Calu3 (cell line): ENCODE results near the gene EID3. TPM values are rescaled to one million over a fixed set of nuclear protein-coding genes. Genes with fewer than 3 reads are reported as not detected.
A peak's percentile ranks its signal among the peaks of the same experiment; 100 is the strongest.
"Not testable (repeated sequence)": the region's sequence is repeated elsewhere in the genome, so short reads cannot be mapped to it uniquely, and the experiment has no call there.

ENCODE experiments used
- BruUV-seq: library from RNA; stranded (reverse); fragments of 400-500 nt; replicated peaks from 2 replicates; lab custom pipeline; 2021; lab: Mats Ljungman, UMichigan
- CTCF ChIA-PET: fragments of 300-600 bp; sonication (Branson Sonifier 250); formaldehyde crosslinking; loops from one replicate; lab custom pipeline; 2022; ENCODE audit warnings: antibody characterized with exemption; lab: Charles Lee
- DNase-seq: peaks from one replicate; pipeline ENCODE4 v3.0.0; 2022
- H3K27ac Mint-ChIP-seq: one replicate; pipeline ENCODE4 v1.8.0; 2022; ENCODE audit warnings: mixed read lengths; ENCODE audit not compliant: unreplicated experiment
- H3K27me3 Mint-ChIP-seq: one replicate; pipeline ENCODE4 v1.8.0; 2022; ENCODE audit warnings: mixed read lengths; ENCODE audit not compliant: unreplicated experiment
- H3K36me3 Mint-ChIP-seq: one replicate; pipeline ENCODE4 v1.8.0; 2022; ENCODE audit warnings: mild to moderate bottlenecking, moderate library complexity, mixed read lengths; ENCODE audit not compliant: insufficient read depth, unreplicated experiment
- H3K4me1 Mint-ChIP-seq: one replicate; pipeline ENCODE4 v1.8.0; 2022; ENCODE audit warnings: mild to moderate bottlenecking, low read depth, mixed read lengths; ENCODE audit not compliant: unreplicated experiment
- H3K4me3 Mint-ChIP-seq: one replicate; pipeline ENCODE4 v1.8.0; 2022; ENCODE audit warnings: mild to moderate bottlenecking, low read depth, moderate library complexity, mixed read lengths; ENCODE audit not compliant: unreplicated experiment
- H3K9me3 Mint-ChIP-seq: one replicate; pipeline ENCODE4 v1.8.0; 2022; ENCODE audit warnings: low read depth, mixed read lengths; ENCODE audit not compliant: unreplicated experiment
- CTCF ChIP-seq: fragments of 200-600 bp; IDR thresholded peaks from one replicate; pipeline ENCODE4 v1.8.0; 2022; ENCODE audit warnings: antibody characterized with exemption; ENCODE audit not compliant: unreplicated experiment
- intact Hi-C: fragments of 100-400 bp; cut with micrococcal nuclease; formaldehyde crosslinking; loops from one replicate; pipeline ENCODE4 v1.10.0; 2022; ENCODE audit not compliant: unreplicated experiment
- total RNA-seq: library from RNA; stranded (reverse); gene quantifications from 2 replicates; pipeline ENCODE4 v1.2.3, GENCODE V29; 2022

Gene EID3
- total RNA-seq, 1 experiment from 2014 or later, result 5.5 TPM

DNA sequence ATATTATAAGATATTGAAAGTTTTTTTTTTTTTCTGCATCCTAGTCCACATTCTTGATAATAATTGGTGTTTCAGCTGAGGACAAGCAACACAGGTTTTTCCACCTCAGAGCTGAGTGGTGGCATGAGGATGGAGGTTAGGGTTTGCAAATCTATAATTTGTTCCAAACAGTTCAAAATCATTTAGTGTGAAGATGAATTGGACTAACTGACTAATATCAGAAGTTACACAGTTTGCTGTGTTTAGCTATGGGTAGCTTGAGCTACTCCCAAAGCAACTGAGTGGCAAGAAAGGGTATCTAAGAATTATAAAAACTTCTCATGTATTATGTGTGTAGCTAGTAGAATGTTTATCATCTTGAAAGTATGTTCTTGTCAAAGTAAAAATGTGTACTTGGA, 17.1 kb downstream of the EID3 start:
- Mint-ChIP-seq H3K4me1 (peaks cover 9% of the 10 kb centered on the region), H3K9me3 (no peaks in the 10 kb centered on the region), H3K27ac (no peak overlapping the region), H3K4me3 (no peak overlapping the region), H3K27me3 (no peaks in the 10 kb centered on the region), H3K36me3 (peaks cover 85% of the 10 kb centered on the region)
- TF ChIP-seq CTCF, result no peak
- BruUV-seq, result no TSS peak
- CTCF ChIA-PET, result interaction anchor here (0.6 to 0.9 kb wide), 4 partner anchors 9 to 30 kb away, joined by 3 read pairs; no protein-coding TSS in a partner anchor
- DNase-seq, result no peak
- intact Hi-C loops, result no loop called here

GRCh38 chr12:104321949-104322348, 18.4 kb downstream of the EID3 start:
- TSS peak; percentile 9 for BruUV-seq
- Mint-ChIP-seq H3K4me1 (peaks cover 9% of the 10 kb centered on the region), H3K36me3 (peaks cover 85% of the 10 kb centered on the region), H3K9me3 (no peaks in the 10 kb centered on the region), H3K4me3 (no peak overlapping the region), H3K27ac (peak overlapping the region; percentile 1), H3K27me3 (no peaks in the 10 kb centered on the region)
- no peak for TF ChIP-seq CTCF
- intact Hi-C loops, result no loop called here
- CTCF ChIA-PET, result interaction anchor here (0.6 kb wide), 2 partner anchors 15 to 66 kb away, joined by 3 to 4 read pairs; no protein-coding TSS in a partner anchor
- DNase-seq, result no peak

GRCh38 chr12:104322533-104322932, 19.0 kb downstream of the EID3 start:
- not testable (repeated sequence) for BruUV-seq, H3K27ac Mint-ChIP-seq
- CTCF ChIA-PET, result interaction anchor here (0.6 kb wide), 2 partner anchors 15 to 66 kb away, joined by 3 to 4 read pairs; no protein-coding TSS in a partner anchor

GRCh38 chr12:104323899-104324298, 20.4 kb downstream of the EID3 start:
- H3K27me3 Mint-ChIP-seq, result no peaks in the 10 kb centered on the region
- DNase-seq, result no peak
- H3K27ac Mint-ChIP-seq, result no peak overlapping the region
- H3K36me3 Mint-ChIP-seq, result peaks cover 85% of the 10 kb centered on the region
- H3K4me3 Mint-ChIP-seq, result no peak overlapping the region
- no TSS peak for BruUV-seq
- intact Hi-C loops, result no loop called here
- H3K9me3 Mint-ChIP-seq, result no peaks in the 10 kb centered on the region
- CTCF ChIA-PET, result interaction anchor here (0.7 kb wide), 1 partner anchor 10 kb away, joined by 3 read pairs; no protein-coding TSS in a partner anchor
- peaks cover 6% of the 10 kb centered on the region for H3K4me1 Mint-ChIP-seq
- no peak for TF ChIP-seq CTCF

More at GRCh38 chr12:104322533-104322932, 19.0 kb downstream of the EID3 start:
- H3K36me3 Mint-ChIP-seq, result peaks cover 86% of the 10 kb centered on the region
- H3K9me3 Mint-ChIP-seq, H3K27me3 Mint-ChIP-seq, H3K4me3 Mint-ChIP-seq, H3K4me1 Mint-ChIP-seq, intact Hi-C loops, DNase-seq: not testable (repeated sequence)

DNA sequence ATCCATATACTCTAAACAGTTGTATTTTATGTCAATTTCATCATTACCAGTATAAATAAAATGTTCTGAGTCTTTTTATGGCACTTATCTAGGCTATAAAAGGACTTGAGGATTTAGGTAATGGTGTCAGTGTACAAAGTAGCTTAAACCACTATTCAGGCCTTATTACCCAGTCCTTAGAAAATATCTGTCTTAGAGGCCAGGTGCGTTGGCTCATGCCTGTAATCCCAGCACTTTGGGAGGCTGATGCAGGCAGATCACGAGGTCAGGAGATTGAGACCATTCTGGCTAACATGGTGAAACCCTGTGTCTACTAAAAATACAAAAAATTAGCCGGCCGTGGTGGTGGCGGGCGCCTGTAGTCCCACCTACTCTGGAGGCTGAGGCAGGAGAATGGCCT, 24.7 kb downstream of the EID3 start:
- H3K27ac Mint-ChIP-seq, BruUV-seq, H3K4me3 Mint-ChIP-seq, H3K4me1 Mint-ChIP-seq, intact Hi-C loops, DNase-seq, H3K9me3 Mint-ChIP-seq, H3K27me3 Mint-ChIP-seq: not testable (repeated sequence)
- peaks cover 85% of the 10 kb centered on the region for H3K36me3 Mint-ChIP-seq
- CTCF ChIA-PET, result interaction anchor here (0.6 kb wide), 3 partner anchors 68 to 756 kb away, joined by 3 read pairs; partner anchors contain the start of gene ALDH1L2
